ENCODE measurements around the gene ANKRD35. TPM values are rescaled to one million over a fixed set of nuclear protein-coding genes. Genes with fewer than 3 reads are reported as not detected.

The ANKRD35 gene
- total and polyA plus RNA-seq, 2 of the 8 experiments (the other 6 are each of a cell fraction or from before 2014, with no cell fraction given): 1.6 to 3.0 TPM

DNA sequence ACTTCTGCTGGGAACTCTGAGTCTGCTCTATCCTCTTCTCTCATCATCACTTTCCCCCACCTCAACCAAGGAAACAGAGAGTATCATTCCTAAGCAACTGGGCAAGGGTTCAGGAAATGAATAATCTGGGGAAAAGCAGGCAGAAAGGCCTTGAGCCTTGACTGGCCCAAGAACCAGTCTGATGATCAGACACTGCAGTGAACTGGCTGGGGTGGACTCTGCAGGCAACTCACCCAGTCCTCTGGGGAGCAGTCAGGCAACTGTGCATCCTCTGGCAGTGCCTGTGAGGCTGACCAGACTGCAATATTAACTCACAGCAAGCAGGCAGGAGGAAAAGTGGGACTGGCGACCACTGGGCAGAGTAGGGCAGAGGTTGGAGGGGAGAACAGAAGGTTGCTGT is 991 bp downstream of the ANKRD35 start:
- no peak overlapping the region for H3K23ac ChIP-seq (ENCODE audit: insufficient read length)
- no peak overlapping the region for H3K27ac ChIP-seq (ENCODE audit: low read depth, low read length)
- H3K36me3 ChIP-seq (ENCODE audit: control insufficient read depth in 2 of 4, insufficient read depth in 4 of 4, low read length in 3 of 4): no peaks in the 10 kb centered on the region
- no peak overlapping the region for H2BK20ac ChIP-seq (ENCODE audit: low read length)
- no peaks in the 10 kb centered on the region for H3K79me2 ChIP-seq (ENCODE audit: control insufficient read depth in 1 of 2, insufficient read depth in 2 of 2, low read length in 2 of 2)
- peaks cover 0 to 6% (median 0%) of the 10 kb centered on the region in 4 experiments; a peak in 3 of 7 replicates for H3K4me1 ChIP-seq (replicated peaks in 1 of 4; ENCODE audit: control insufficient read depth in 3 of 4, insufficient read depth in 4 of 4, low read length in 3 of 4)
- H3K23me2 ChIP-seq (ENCODE audit: low read depth, low read length): peaks cover 5% of the 10 kb centered on the region; the same call in 1 of the 2 replicates
- H3K4ac ChIP-seq (replicated peaks; ENCODE audit: insufficient read length, low read depth, low read length): no peak overlapping the region
- 63% methylated on average over 1 of the region's 1 CpG; no CpG with 5 or more reads in 1 of the 2 experiments for WGBS, 2 experiments (ENCODE audit: extremely low coverage in 1 of 2, insufficient coverage in 1 of 2, insufficient read length in 1 of 2, insufficient replicate concordance in 2 of 2, low coverage in 1 of 2, low lambda C conversion rate in 2 of 2, missing lambda C conversion rate in 1 of 2)
- no peak overlapping the region for H2BK15ac ChIP-seq (ENCODE audit: low read length)
- ChIA-PET CTCF (ENCODE audit: partially characterized antibody) (interaction anchor here (3.8 to 5.0 kb wide), 2 partner anchors 12 to 26 kb away, joined by 18 to 19 read pairs; partner anchors contain the start of gene ITGA10), POLR2A (ENCODE audit: partially characterized antibody) (interaction anchor here (1.0 to 1.3 kb wide), 2 partner anchors 8 to 40 kb away, joined by 3 read pairs; no protein-coding TSS in a partner anchor)
- H3K14ac ChIP-seq (ENCODE audit: insufficient read length): no peak overlapping the region
- no peak overlapping the region for H2BK5ac ChIP-seq (ENCODE audit: low read depth, low read length)
- H4K8ac ChIP-seq (ENCODE audit: extremely low read depth, insufficient read depth, low read length): no peak overlapping the region
- no peak overlapping the region for H3K18ac ChIP-seq (ENCODE audit: extremely low read depth, low read length)
- no peak overlapping the region for H2AFZ ChIP-seq (ENCODE audit: low read length)
- H2AK5ac ChIP-seq (ENCODE audit: low read depth, low read length): no peak overlapping the region
- H3K9me3 ChIP-seq (ENCODE audit: insufficient read depth in 2 of 2, low read depth in 1 of 2, low read length in 1 of 2): no peaks in the 10 kb centered on the region
- H3K56ac ChIP-seq (replicated peaks; ENCODE audit: insufficient read length, low read depth, low read length): no peak overlapping the region
- FAIRE-seq: no peak
- DNase-seq (ENCODE audit: low read depth in 1 of 2, low spot score in 2 of 2): no peak
- H3K4me2 ChIP-seq (ENCODE audit: insufficient read depth in 1 of 2, low read depth in 2 of 2, low read length in 2 of 2): no peak overlapping the region; a peak in 1 of 4 replicates
- no peak overlapping the region for H2BK12ac ChIP-seq (ENCODE audit: low read depth, low read length)
- H3K27me3 ChIP-seq (replicated peaks in 1 of 4; ENCODE audit: control insufficient read depth in 3 of 4, extremely low read depth in 1 of 4, insufficient read depth in 3 of 4, low read length in 3 of 4): peaks cover 0 to 21% (median 15%) of the 10 kb centered on the region in 4 experiments; a peak in 6 of 7 replicates
- H3K79me1 ChIP-seq (ENCODE audit: low read depth, low read length): no peaks in the 10 kb centered on the region
- no peak overlapping the region for H3K4me3 ChIP-seq (ENCODE audit: extremely low read depth in 1 of 4, insufficient read depth in 2 of 4, low read depth in 3 of 4, low read length in 4 of 4)
- no peak overlapping the region for H4K5ac ChIP-seq (ENCODE audit: insufficient read length, low read depth, low read length)
- H4K91ac ChIP-seq (replicated peaks; ENCODE audit: insufficient read length, low read length): no peak overlapping the region
- no peak overlapping the region for H3K9ac ChIP-seq (replicated peaks in 1 of 4; ENCODE audit: extremely low read depth in 1 of 4, low read depth in 3 of 4, low read length in 3 of 4)
- H2BK120ac ChIP-seq (replicated peaks; ENCODE audit: low read depth, low read length): no peak overlapping the region
- no peaks in the 10 kb centered on the region for H4K20me1 ChIP-seq (replicated peaks in 1 of 2; ENCODE audit: control insufficient read depth in 1 of 2, insufficient read depth in 2 of 2, low read length in 2 of 2)
- TF ChIP-seq RFX5 (IDR thresholded peaks at IDR 0.05; ENCODE audit: borderline replicate concordance, low read depth, low read length): no peak
- no peak for TF ChIP-seq CREB1 (IDR thresholded peaks at IDR 0.05)
- no peak for TF ChIP-seq SIX5 (IDR thresholded peaks at IDR 0.05; ENCODE audit: low read depth, low read length)
- no peak for TF ChIP-seq SP1 (IDR thresholded peaks at IDR 0.05; ENCODE audit: low read depth, low read length)
- no peak for TF ChIP-seq CBX5 (IDR thresholded peaks at IDR 0.05; ENCODE audit: low read depth, low read length)
- TF ChIP-seq, protein P1, sequence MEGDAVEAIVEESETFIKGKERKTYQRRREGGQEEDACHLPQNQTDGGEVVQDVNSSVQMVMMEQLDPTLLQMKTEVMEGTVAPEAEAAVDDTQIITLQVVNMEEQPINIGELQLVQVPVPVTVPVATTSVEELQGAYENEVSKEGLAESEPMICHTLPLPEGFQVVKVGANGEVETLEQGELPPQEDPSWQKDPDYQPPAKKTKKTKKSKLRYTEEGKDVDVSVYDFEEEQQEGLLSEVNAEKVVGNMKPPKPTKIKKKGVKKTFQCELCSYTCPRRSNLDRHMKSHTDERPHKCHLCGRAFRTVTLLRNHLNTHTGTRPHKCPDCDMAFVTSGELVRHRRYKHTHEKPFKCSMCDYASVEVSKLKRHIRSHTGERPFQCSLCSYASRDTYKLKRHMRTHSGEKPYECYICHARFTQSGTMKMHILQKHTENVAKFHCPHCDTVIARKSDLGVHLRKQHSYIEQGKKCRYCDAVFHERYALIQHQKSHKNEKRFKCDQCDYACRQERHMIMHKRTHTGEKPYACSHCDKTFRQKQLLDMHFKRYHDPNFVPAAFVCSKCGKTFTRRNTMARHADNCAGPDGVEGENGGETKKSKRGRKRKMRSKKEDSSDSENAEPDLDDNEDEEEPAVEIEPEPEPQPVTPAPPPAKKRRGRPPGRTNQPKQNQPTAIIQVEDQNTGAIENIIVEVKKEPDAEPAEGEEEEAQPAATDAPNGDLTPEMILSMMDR (IDR thresholded peaks at IDR 0.05; ENCODE audit: control extremely low read depth in 1 of 3, insufficient read depth in 1 of 3, low read depth in 1 of 3, low read length in 3 of 3): no peak
- TF ChIP-seq, protein P2, sequence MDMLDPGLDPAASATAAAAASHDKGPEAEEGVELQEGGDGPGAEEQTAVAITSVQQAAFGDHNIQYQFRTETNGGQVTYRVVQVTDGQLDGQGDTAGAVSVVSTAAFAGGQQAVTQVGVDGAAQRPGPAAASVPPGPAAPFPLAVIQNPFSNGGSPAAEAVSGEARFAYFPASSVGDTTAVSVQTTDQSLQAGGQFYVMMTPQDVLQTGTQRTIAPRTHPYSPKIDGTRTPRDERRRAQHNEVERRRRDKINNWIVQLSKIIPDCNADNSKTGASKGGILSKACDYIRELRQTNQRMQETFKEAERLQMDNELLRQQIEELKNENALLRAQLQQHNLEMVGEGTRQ (IDR thresholded peaks at IDR 0.05; ENCODE audit: low read length): no peak
- no peak for TF ChIP-seq NANOG (IDR thresholded peaks at IDR 0.05; ENCODE audit: insufficient read depth, low read depth, low read length, poor library complexity, severe bottlenecking)
- no peak for TF ChIP-seq EGR1 (IDR thresholded peaks at IDR 0.05; ENCODE audit: borderline replicate concordance, low read depth, low read length)
- no peak for TF ChIP-seq SUZ12 (IDR thresholded peaks at IDR 0.05; ENCODE audit: low read length)
- TF ChIP-seq HDAC6 (IDR thresholded peaks at IDR 0.05; ENCODE audit: low read depth, low read length): no peak

All from H1 (cell line).